ENCODE data around the gene TGFB1. TPM values are rescaled to one million over a fixed set of nuclear protein-coding genes. Genes with fewer than 3 reads are reported as not detected.

Gene TGFB1
- total RNA-seq, 1 experiment from 2014 or later: 102 TPM

GRCh38 chr19:41392775-41393174 is 39.1 kb upstream of the TGFB1 start:
- Histone ChIP-seq H3K27ac (ENCODE audit: low read depth, low read length, poor library complexity, severe bottlenecking) (no peak overlapping the region), H3K36me3 (ENCODE audit: insufficient read depth, low read length, poor library complexity, severe bottlenecking) (peaks cover 20% of the 10 kb centered on the region), H3K4me1 (ENCODE audit: insufficient read depth, low read length, poor library complexity, severe bottlenecking) (no peaks in the 10 kb centered on the region), H3K9me3 (ENCODE audit: low read depth, low read length, poor library complexity, severe bottlenecking) (no peaks in the 10 kb centered on the region), H3K4me3 (ENCODE audit: low read depth, low read length, poor library complexity, severe bottlenecking) (no peak overlapping the region), H3K27me3 (replicated peaks; ENCODE audit: insufficient read depth, low read depth, low read length, poor library complexity) (no peaks in the 10 kb centered on the region)
- ChIA-PET CTCF (no interaction called here), POLR2A (ENCODE audit: low non-redundant PET) (no interaction called here)
- no peak for TF ChIP-seq EZH2 (IDR thresholded peaks at IDR 0.05; ENCODE audit: borderline replicate concordance, low read depth, low read length, poor library complexity, severe bottlenecking)
- no peak for TF ChIP-seq CTCF (conservative IDR thresholded peaks at IDR 0.05; ENCODE audit: low read depth, low read length)
- intact Hi-C loops (cut with micrococcal nuclease; ENCODE audit: unreplicated experiment): loop anchor here (10.0 kb wide), 1 partner anchor 352 kb away; no protein-coding TSS in a partner anchor
- no TSS peak for BruUV-seq (replicated peaks)
- no peak for DNase-seq (ENCODE audit: low spot score)

GRCh38 chr19:41391618-41392017 is 37.9 kb upstream of the TGFB1 start:
- Histone ChIP-seq H3K36me3 (ENCODE audit: insufficient read depth, low read length, poor library complexity, severe bottlenecking) (peaks cover 20% of the 10 kb centered on the region), H3K27ac (ENCODE audit: low read depth, low read length, poor library complexity, severe bottlenecking) (no peak overlapping the region), H3K27me3 (replicated peaks; ENCODE audit: insufficient read depth, low read depth, low read length, poor library complexity) (no peaks in the 10 kb centered on the region), H3K9me3 (ENCODE audit: low read depth, low read length, poor library complexity, severe bottlenecking) (no peaks in the 10 kb centered on the region), H3K4me3 (ENCODE audit: low read depth, low read length, poor library complexity, severe bottlenecking) (no peak overlapping the region), H3K4me1 (ENCODE audit: insufficient read depth, low read length, poor library complexity, severe bottlenecking) (no peaks in the 10 kb centered on the region)
- no TSS peak for BruUV-seq (replicated peaks)
- DNase-seq (ENCODE audit: low spot score): no peak
- POLR2A ChIA-PET (ENCODE audit: low non-redundant PET): no interaction called here
- CTCF ChIA-PET: no interaction called here
- intact Hi-C loops (cut with micrococcal nuclease; ENCODE audit: unreplicated experiment): loop anchor here (10.0 kb wide), 1 partner anchor 353 kb away; no protein-coding TSS in a partner anchor
- TF ChIP-seq EZH2 (IDR thresholded peaks at IDR 0.05; ENCODE audit: borderline replicate concordance, low read depth, low read length, poor library complexity, severe bottlenecking) (no peak), CTCF (conservative IDR thresholded peaks at IDR 0.05; ENCODE audit: low read depth, low read length) (no peak)

- CTCF ChIA-PET: interaction anchor here (0.5 kb wide), 1 partner anchor 434 kb away, joined by 5 read pairs; no protein-coding TSS in a partner anchor
- Histone ChIP-seq H3K27ac (ENCODE audit: low read depth, low read length, poor library complexity, severe bottlenecking) (peak overlapping the region; percentile 37), H3K4me1 (ENCODE audit: insufficient read depth, low read length, poor library complexity, severe bottlenecking) (no peaks in the 10 kb centered on the region), H3K36me3 (ENCODE audit: insufficient read depth, low read length, poor library complexity, severe bottlenecking) (peaks cover 16% of the 10 kb centered on the region), H3K9me3 (ENCODE audit: low read depth, low read length, poor library complexity, severe bottlenecking) (no peaks in the 10 kb centered on the region), H3K27me3 (replicated peaks; ENCODE audit: insufficient read depth, low read depth, low read length, poor library complexity) (no peaks in the 10 kb centered on the region), H3K4me3 (ENCODE audit: low read depth, low read length, poor library complexity, severe bottlenecking) (no peak overlapping the region)
- intact Hi-C loops (cut with micrococcal nuclease; ENCODE audit: unreplicated experiment): no loop called here
- TF ChIP-seq CTCF (conservative IDR thresholded peaks at IDR 0.05; ENCODE audit: low read depth, low read length) (no peak), EZH2 (IDR thresholded peaks at IDR 0.05; ENCODE audit: borderline replicate concordance, low read depth, low read length, poor library complexity, severe bottlenecking) (no peak)
- no peak for DNase-seq (ENCODE audit: low spot score)
- POLR2A ChIA-PET (ENCODE audit: low non-redundant PET): no interaction called here
- BruUV-seq (replicated peaks): no TSS peak
Measured at GRCh38 chr19:41386442-41386841, 32.7 kb upstream of the TGFB1 start.
